OCI-LY1 (cell line): ENCODE data around the gene AMPH.
"Not testable (repeated sequence)": the region's sequence is repeated elsewhere in the genome, so short reads cannot be mapped to it uniquely, and the experiment has no call there.

Experiments used
- EZH2 ChIP-seq: fragments of 200-600 bp; sonication (generic), shearing (Covaris generic); IDR thresholded peaks from 2 replicates; pipeline ENCODE4 v1.8.0; 2017; ENCODE audit warnings: borderline replicate concordance, mixed run types, mild to moderate bottlenecking, antibody characterized with exemption, low read length, moderate library complexity, mixed read lengths
- TF ChIP-seq, protein P1 (sequence below): fragments of 200-600 bp; sonication (generic), shearing (Covaris generic); IDR thresholded peaks from 2 replicates; pipeline ENCODE4 v1.5.1; 2017; ENCODE audit warnings: mild to moderate bottlenecking, antibody characterized with exemption, low read length, moderate library complexity, mixed read lengths

DNA sequence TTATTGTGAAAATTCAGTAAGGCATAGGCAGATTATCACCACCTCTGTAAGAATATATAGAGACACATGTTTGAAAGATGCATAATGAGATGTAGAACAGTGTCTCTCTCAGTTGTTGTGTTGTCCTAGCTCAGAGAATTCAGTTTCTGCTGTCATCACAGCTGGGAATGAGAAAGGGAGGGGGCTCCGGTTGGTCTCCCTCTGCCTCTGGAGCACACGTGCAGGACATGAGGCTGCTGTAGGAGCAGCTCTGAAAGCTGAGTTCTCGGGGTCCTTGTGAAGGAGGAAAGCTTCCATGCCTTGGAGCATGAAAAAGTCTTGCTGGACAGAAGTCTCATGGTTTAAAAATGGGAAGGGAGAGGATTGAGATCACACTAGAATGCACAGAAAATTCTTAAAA is 280.4 kb downstream of the AMPH start:
- TF ChIP-seq, protein P1, sequence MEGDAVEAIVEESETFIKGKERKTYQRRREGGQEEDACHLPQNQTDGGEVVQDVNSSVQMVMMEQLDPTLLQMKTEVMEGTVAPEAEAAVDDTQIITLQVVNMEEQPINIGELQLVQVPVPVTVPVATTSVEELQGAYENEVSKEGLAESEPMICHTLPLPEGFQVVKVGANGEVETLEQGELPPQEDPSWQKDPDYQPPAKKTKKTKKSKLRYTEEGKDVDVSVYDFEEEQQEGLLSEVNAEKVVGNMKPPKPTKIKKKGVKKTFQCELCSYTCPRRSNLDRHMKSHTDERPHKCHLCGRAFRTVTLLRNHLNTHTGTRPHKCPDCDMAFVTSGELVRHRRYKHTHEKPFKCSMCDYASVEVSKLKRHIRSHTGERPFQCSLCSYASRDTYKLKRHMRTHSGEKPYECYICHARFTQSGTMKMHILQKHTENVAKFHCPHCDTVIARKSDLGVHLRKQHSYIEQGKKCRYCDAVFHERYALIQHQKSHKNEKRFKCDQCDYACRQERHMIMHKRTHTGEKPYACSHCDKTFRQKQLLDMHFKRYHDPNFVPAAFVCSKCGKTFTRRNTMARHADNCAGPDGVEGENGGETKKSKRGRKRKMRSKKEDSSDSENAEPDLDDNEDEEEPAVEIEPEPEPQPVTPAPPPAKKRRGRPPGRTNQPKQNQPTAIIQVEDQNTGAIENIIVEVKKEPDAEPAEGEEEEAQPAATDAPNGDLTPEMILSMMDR, result not testable (repeated sequence)
- not testable (repeated sequence) for TF ChIP-seq EZH2
